H9 (cell line): ENCODE measurements around the gene TDRD9. TPM values are rescaled to one million over a fixed set of nuclear protein-coding genes. Genes with fewer than 3 reads are reported as not detected.

Source experiments
- DNase-seq: peaks from one replicate; pipeline ENCODE4 v3.0.0-alpha.2; 2017
- H2AFZ ChIP-seq: one replicate; pipeline ENCODE4 v1.6.1; 2013; ENCODE audit warnings: mild to moderate bottlenecking, low read length, control low read depth, moderate library complexity
- H2AK5ac ChIP-seq: 2 replicates; pipeline ENCODE4 v1.6.1; 2013; ENCODE audit warnings: low read length, control low read depth, mixed read lengths; ENCODE audit not compliant: insufficient read length
- H2BK120ac ChIP-seq: one replicate; pipeline ENCODE4 v1.6.1; 2013; ENCODE audit warnings: low read depth, mild to moderate bottlenecking, low read length, control low read depth, inconsistent platforms; ENCODE audit not compliant: poor library complexity, severe bottlenecking
- H2BK12ac ChIP-seq: 2 replicates; pipeline ENCODE4 v1.6.1; 2013; ENCODE audit warnings: low read length, control low read depth, mixed read lengths, low read depth; ENCODE audit not compliant: insufficient read length
- H2BK15ac ChIP-seq: 2 replicates; pipeline ENCODE4 v1.6.1; 2013; ENCODE audit warnings: low read depth, low read length, control low read depth
- H2BK20ac ChIP-seq: one replicate; pipeline ENCODE4 v1.6.1; 2013; ENCODE audit warnings: low read depth, mild to moderate bottlenecking, low read length, control low read depth, inconsistent platforms; ENCODE audit not compliant: poor library complexity, severe bottlenecking
- H2BK5ac ChIP-seq: 2 replicates; pipeline ENCODE4 v1.6.1; 2013; ENCODE audit warnings: low read length, control low read depth, mixed read lengths; ENCODE audit not compliant: insufficient read length
- H3K14ac ChIP-seq: 2 replicates; pipeline ENCODE4 v1.6.1; 2013; ENCODE audit warnings: low read length, control low read depth; ENCODE audit not compliant: insufficient read depth
- H3K18ac ChIP-seq: 2 replicates; pipeline ENCODE4 v1.6.1; 2013; ENCODE audit warnings: low read depth, mild to moderate bottlenecking, mixed read lengths, low read length, control low read depth; ENCODE audit not compliant: insufficient read length
- H3K23ac ChIP-seq: 2 replicates; pipeline ENCODE4 v1.6.1; 2013; ENCODE audit warnings: low read length, control low read depth, mixed read lengths, low read depth; ENCODE audit not compliant: insufficient read length
- H3K23me2 ChIP-seq: 2 replicates; pipeline ENCODE4 v1.6.1; 2013; ENCODE audit warnings: low read depth, mild to moderate bottlenecking, mixed read lengths, low read length, control low read depth; ENCODE audit not compliant: insufficient read length, poor library complexity, severe bottlenecking
- H3K27ac ChIP-seq: 2 replicates; pipeline ENCODE4 v1.5.1; 2013; ENCODE audit warnings: low read length, control low read depth, mixed read lengths, low read depth; ENCODE audit not compliant: insufficient read length
- H3K27me3 ChIP-seq: 2 replicates; pipeline ENCODE4 v1.6.1; 2013; ENCODE audit warnings: low read length, control low read depth, inconsistent platforms; ENCODE audit not compliant: insufficient read depth
- H3K4ac ChIP-seq: 2 replicates; pipeline ENCODE4 v1.6.1; 2013; ENCODE audit warnings: low read depth, mild to moderate bottlenecking, control low read depth, inconsistent platforms, low read length, moderate library complexity
- H3K4me1 ChIP-seq: 2 replicates; pipeline ENCODE4 v1.6.1; 2013; ENCODE audit warnings: low read length, control low read depth, inconsistent platforms; ENCODE audit not compliant: insufficient read depth
- H3K4me2 ChIP-seq: 2 replicates; pipeline ENCODE4 v1.6.1; 2013; ENCODE audit warnings: low read length, control low read depth, mixed read lengths; ENCODE audit not compliant: insufficient read length, insufficient read depth
- H3K56ac ChIP-seq: 2 replicates; pipeline ENCODE4 v1.6.1; 2013; ENCODE audit warnings: low read depth, mild to moderate bottlenecking, mixed read lengths, low read length, control low read depth; ENCODE audit not compliant: insufficient read length
- H3K79me1 ChIP-seq: 2 replicates; pipeline ENCODE4 v1.6.1; 2013; ENCODE audit warnings: low read depth, mild to moderate bottlenecking, moderate library complexity, low read length, control low read depth, inconsistent platforms; ENCODE audit not compliant: insufficient read depth, poor library complexity, severe bottlenecking
- H3K79me2 ChIP-seq: 2 replicates; pipeline ENCODE4 v1.6.1; 2013; ENCODE audit warnings: low read length, control low read depth, inconsistent platforms; ENCODE audit not compliant: insufficient read depth
- H3K9ac ChIP-seq: 2 replicates; pipeline ENCODE4 v1.6.1; 2013; ENCODE audit warnings: low read length, control low read depth, mixed read lengths; ENCODE audit not compliant: insufficient read length; ENCODE audit errors: extremely low read depth
- H3K9me3 ChIP-seq: one replicate; pipeline ENCODE4 v1.6.1; 2013; ENCODE audit warnings: low read depth, low read length, inconsistent platforms; ENCODE audit not compliant: control insufficient read depth
- H3T11ph ChIP-seq: one replicate; pipeline ENCODE4 v1.6.1; 2013; ENCODE audit warnings: mild to moderate bottlenecking, low read length, control low read depth, inconsistent platforms
- H4K20me1 ChIP-seq: one replicate; pipeline ENCODE4 v1.6.1; 2013; ENCODE audit not compliant: control insufficient read depth, insufficient read length, insufficient read depth
- H4K5ac ChIP-seq: 2 replicates; pipeline ENCODE4 v1.6.1; 2013; ENCODE audit warnings: low read depth, mild to moderate bottlenecking, mixed read lengths, low read length, control low read depth; ENCODE audit not compliant: insufficient read length
- H4K8ac ChIP-seq: replicated peaks from 2 replicates; pipeline ENCODE4 v1.6.1; 2013; ENCODE audit warnings: low read length, control low read depth, mixed read lengths, low read depth; ENCODE audit not compliant: insufficient read length
- H4K91ac ChIP-seq: 2 replicates; pipeline ENCODE4 v1.6.1; 2013; ENCODE audit warnings: low read depth, mild to moderate bottlenecking, moderate library complexity, mixed read lengths, low read length, control low read depth; ENCODE audit not compliant: insufficient read length
- H3K27ac Mint-ChIP-seq, 3 experiments: 2 replicates in 2 of 3; 3 replicates in 1 of 3; pipeline ENCODE4 v1.8.0; 2020 to 2021; ENCODE audit warnings: mixed read lengths in 3 of 3, mild to moderate bottlenecking in 1 of 3, moderate library complexity in 1 of 3
- H3K27me3 Mint-ChIP-seq: 2 replicates; pipeline ENCODE4 v1.8.0; 2021; ENCODE audit warnings: low read depth, mild to moderate bottlenecking, moderate library complexity, mixed read lengths
- H3K36me3 Mint-ChIP-seq, 3 experiments: 2 replicates in 2 of 3; 3 replicates in 1 of 3; pipeline ENCODE4 v1.8.0; 2020 to 2021; ENCODE audit warnings: low read depth in 3 of 3, mixed read lengths in 3 of 3; ENCODE audit not compliant: insufficient read depth in 1 of 3
- H3K4me1 Mint-ChIP-seq, 2 experiments: 2 replicates each; pipeline ENCODE4 v1.8.0; 2020; ENCODE audit warnings: mixed read lengths in 2 of 2
- H3K4me3 Mint-ChIP-seq, 2 experiments: 2 replicates in 1 of 2; 3 replicates in 1 of 2; pipeline ENCODE4 v1.8.0; 2020 to 2021; ENCODE audit warnings: mild to moderate bottlenecking in 2 of 2, mixed read lengths in 2 of 2, moderate library complexity in 1 of 2
- H3K9me3 Mint-ChIP-seq, 2 experiments: 2 replicates in 1 of 2; 3 replicates in 1 of 2; pipeline ENCODE4 v1.8.0; 2020; ENCODE audit warnings: mild to moderate bottlenecking in 2 of 2, mixed read lengths in 2 of 2, moderate library complexity in 1 of 2
- WGBS: extraction: QIAGEN DNeasy Blood & Tissue Kit; methylation state at CpG from one replicate; pipeline ENCODE4 v1.1.7; 2013; ENCODE audit warnings: missing lambda C conversion rate, low lambda C conversion rate, mixed read lengths; ENCODE audit not compliant: insufficient read length; ENCODE audit errors: extremely low coverage; 5-methylcytosine and 5-hydroxymethylcytosine counted together
- total RNA-seq: library from RNA; stranded (reverse); gene quantifications from 2 replicates; pipeline ENCODE4 v1.2.1, GENCODE V29; 2021
- TF ChIP-seq, protein P1 (sequence below): fragments of 200-600 bp; sonication (generic); conservative IDR thresholded peaks from 3 replicates; pipeline ENCODE4 v1.8.0; 2021; ENCODE audit warnings: antibody characterized with exemption, mild to moderate bottlenecking

The TDRD9 gene
- total RNA-seq, 1 experiment from 2014 or later: not detected

DNA sequence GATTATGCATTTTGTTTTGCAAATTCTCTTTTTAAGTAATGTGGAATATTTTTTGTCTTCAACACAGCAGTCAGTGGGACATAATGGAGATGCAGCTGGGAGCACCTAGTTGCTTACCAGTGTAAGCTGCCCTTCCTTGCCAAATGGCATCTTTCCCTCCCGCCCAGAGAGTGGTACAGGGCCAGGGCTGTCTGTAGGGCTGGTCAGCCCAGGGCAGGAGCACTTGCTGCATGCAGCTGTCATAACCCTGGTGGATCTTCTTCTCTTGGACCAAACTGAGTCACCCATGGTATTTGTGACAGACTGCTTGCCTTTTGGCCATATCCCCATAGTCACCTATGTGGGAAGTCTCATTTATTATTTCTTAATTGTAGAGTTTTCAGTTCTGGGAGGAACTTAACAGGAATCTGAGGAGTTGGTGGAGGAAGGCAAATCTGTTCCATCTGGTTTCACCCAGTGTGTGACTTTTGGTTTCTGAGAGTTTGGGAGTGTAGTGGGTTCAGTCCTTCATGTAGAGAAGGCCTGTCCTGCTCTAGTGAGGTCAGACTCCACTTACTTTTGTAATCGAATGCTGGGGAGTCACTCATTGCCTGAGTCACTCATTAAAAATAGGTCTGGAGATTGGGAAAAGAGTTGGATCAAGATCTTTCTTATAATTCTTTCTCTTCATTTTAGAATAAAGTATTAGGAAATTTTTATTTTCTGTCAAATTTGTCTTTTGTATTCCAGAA is 95.2 kb downstream of the TDRD9 start:
- H2BK15ac ChIP-seq: no peak overlapping the region
- Mint-ChIP-seq H3K36me3 (no peaks in the 10 kb centered on the region), H3K4me1 (no peaks in the 10 kb centered on the region), H3K27ac (no peak overlapping the region), H3K27me3 (peaks cover 4% of the 10 kb centered on the region), H3K9me3 (no peaks in the 10 kb centered on the region), H3K4me3 (no peak overlapping the region)
- H3K23me2 ChIP-seq: no peaks in the 10 kb centered on the region
- no peaks in the 10 kb centered on the region for H3K9me3 ChIP-seq
- no peak overlapping the region for H3K18ac ChIP-seq
- H3K4me2 ChIP-seq: no peak overlapping the region
- H2AK5ac ChIP-seq: no peak overlapping the region
- H3K4me1 ChIP-seq: no peaks in the 10 kb centered on the region
- no peak overlapping the region for H3K4ac ChIP-seq
- H3K14ac ChIP-seq: no peak overlapping the region
- no peaks in the 10 kb centered on the region for H3K79me2 ChIP-seq
- no peak overlapping the region for H2BK12ac ChIP-seq
- no peaks in the 10 kb centered on the region for H3K27me3 ChIP-seq
- H3K27ac ChIP-seq: no peak overlapping the region
- no peaks in the 10 kb centered on the region for H3K79me1 ChIP-seq
- TF ChIP-seq, protein P1, sequence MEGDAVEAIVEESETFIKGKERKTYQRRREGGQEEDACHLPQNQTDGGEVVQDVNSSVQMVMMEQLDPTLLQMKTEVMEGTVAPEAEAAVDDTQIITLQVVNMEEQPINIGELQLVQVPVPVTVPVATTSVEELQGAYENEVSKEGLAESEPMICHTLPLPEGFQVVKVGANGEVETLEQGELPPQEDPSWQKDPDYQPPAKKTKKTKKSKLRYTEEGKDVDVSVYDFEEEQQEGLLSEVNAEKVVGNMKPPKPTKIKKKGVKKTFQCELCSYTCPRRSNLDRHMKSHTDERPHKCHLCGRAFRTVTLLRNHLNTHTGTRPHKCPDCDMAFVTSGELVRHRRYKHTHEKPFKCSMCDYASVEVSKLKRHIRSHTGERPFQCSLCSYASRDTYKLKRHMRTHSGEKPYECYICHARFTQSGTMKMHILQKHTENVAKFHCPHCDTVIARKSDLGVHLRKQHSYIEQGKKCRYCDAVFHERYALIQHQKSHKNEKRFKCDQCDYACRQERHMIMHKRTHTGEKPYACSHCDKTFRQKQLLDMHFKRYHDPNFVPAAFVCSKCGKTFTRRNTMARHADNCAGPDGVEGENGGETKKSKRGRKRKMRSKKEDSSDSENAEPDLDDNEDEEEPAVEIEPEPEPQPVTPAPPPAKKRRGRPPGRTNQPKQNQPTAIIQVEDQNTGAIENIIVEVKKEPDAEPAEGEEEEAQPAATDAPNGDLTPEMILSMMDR: no peak
- no peak overlapping the region for H4K8ac ChIP-seq
- no peak overlapping the region for H2BK20ac ChIP-seq
- H2BK120ac ChIP-seq: no peak overlapping the region
- H4K91ac ChIP-seq: no peak overlapping the region
- H2AFZ ChIP-seq: no peak overlapping the region
- no peak for DNase-seq
- no peak overlapping the region for H3T11ph ChIP-seq
- no peak overlapping the region for H3K56ac ChIP-seq
- H4K5ac ChIP-seq: no peak overlapping the region
- no CpG with 5 or more reads among the region's 2 CpGs for WGBS
- H3K9ac ChIP-seq: no peak overlapping the region
- H3K23ac ChIP-seq: no peak overlapping the region
- no peaks in the 10 kb centered on the region for H4K20me1 ChIP-seq
- H2BK5ac ChIP-seq: no peak overlapping the region
